ENCODE data around the gene LSM3.

The LSM3 gene

DNA sequence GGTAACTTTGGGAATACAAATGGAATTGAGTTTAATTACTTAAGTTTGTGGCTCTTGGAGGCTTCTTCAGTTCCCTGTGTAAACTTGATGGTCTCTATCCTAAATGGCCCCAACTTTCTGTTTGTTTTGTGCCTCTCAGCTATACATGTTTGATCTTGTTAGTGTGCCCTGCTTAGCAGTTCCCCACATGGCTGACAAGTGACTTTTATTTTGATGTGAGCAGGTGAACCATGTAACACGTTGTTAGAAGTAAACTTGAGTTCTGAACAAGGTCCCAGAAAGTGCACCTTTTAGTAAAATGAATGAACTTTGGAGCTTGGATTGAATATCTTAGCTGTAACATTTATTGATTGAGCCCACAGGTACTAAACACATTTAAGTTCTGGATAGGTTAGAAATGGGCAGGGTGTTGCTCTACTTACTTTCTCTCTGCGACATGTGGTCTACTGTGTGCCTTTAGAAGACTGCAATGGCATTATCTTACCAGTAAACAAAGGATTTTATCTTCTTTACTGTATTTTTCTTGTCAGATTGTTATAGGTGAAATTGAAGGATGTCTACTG lies 4.5 kb downstream of the LSM3 start:
- peaks cover 0 to 13% (median 9%) of the 10 kb centered on the region in 4 donors for H3K4me1 ChIP-seq
- H3K36me3 ChIP-seq = peaks cover 35 to 63% (median 52%) of the 10 kb centered on the region in 3 donors
- TF ChIP-seq, protein P1, sequence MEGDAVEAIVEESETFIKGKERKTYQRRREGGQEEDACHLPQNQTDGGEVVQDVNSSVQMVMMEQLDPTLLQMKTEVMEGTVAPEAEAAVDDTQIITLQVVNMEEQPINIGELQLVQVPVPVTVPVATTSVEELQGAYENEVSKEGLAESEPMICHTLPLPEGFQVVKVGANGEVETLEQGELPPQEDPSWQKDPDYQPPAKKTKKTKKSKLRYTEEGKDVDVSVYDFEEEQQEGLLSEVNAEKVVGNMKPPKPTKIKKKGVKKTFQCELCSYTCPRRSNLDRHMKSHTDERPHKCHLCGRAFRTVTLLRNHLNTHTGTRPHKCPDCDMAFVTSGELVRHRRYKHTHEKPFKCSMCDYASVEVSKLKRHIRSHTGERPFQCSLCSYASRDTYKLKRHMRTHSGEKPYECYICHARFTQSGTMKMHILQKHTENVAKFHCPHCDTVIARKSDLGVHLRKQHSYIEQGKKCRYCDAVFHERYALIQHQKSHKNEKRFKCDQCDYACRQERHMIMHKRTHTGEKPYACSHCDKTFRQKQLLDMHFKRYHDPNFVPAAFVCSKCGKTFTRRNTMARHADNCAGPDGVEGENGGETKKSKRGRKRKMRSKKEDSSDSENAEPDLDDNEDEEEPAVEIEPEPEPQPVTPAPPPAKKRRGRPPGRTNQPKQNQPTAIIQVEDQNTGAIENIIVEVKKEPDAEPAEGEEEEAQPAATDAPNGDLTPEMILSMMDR (IDR thresholded peaks at IDR 0.05) = no peak

DNA sequence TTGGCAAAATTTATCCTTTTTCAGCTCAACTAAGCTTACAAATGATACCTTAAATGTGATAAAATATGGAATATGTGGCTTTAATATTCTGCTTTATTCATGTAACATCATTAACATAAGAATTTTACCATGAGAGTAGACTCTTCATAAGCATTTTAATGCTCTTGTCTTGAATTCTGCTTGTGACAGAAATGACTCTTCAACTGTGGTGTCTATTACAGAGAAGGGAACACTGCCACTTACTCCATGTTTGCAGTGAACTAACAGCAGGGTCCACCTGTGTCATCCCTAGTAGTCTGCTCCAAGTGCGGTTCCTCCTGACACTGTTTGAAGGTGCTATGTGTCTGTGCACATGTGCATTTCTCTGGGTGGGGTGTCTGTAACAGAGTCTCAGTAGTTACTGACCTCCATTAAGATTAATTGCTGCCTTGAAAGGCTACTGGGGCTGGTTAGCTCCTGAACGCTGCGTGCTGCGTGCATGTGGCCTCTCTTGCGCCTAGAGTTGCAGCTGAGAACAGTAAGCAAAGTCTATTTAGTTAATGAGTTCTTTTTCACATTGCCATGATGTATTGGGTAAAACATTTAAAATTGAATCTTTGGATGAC lies 8.3 kb downstream of the LSM3 start:
- TF ChIP-seq, protein P1 (IDR thresholded peaks at IDR 0.05) = no peak
- H3K9me3 ChIP-seq = no peaks in the 10 kb centered on the region
- intact Hi-C loops (cut with DNase I; ENCODE audit: low total_unique reads) = no loop called here
- H3K27ac ChIP-seq = no peak overlapping the region
- no peak overlapping the region for H3K4me3 ChIP-seq
- no peak for DNase-seq
- H3K27me3 ChIP-seq = no peaks in the 10 kb centered on the region
- peaks cover 30 to 66% (median 44%) of the 10 kb centered on the region in 3 donors for H3K36me3 ChIP-seq
- H3K4me1 ChIP-seq = peaks cover 0 to 5% (median 0%) of the 10 kb centered on the region in 4 donors

More for the DNA sequence above, 4.5 kb downstream of the LSM3 start:
- no peak overlapping the region for H3K4me3 ChIP-seq
- intact Hi-C loops (cut with DNase I; ENCODE audit: low total_unique reads) = no loop called here
- H3K27me3 ChIP-seq = no peaks in the 10 kb centered on the region
- no peak for DNase-seq
- no peaks in the 10 kb centered on the region for H3K9me3 ChIP-seq
- no peak overlapping the region for H3K27ac ChIP-seq

DNA sequence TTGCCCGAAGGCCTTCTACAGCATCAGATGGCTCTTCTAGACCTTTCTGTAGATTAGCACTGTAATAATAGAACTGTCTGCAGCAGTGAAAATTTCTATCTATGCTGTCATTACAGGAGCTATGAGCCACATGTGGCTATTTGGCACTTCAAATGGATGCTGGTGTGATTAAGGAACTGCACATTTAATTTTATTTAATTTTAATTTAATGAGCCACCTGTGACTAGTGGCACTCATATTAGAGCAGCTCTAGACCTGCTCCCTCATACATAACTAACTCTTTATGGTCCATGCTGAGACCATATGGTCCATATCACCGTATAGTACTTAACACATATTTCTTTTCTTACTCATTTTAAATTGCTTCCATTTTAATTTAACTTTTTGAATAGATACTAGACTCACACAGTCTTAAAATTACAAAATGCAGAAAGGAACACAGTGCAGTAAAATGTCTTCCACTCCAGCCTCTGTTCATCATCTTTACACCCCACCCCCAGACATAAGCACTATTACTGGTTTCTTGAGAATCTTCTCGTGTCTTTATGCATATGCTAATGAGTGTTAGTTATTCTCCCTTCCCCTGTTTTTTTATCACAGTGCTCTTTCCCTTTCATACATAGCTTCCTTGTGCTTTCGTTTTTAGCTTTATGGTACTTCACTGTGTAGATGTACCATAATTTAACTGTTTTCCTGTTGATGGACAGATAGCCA lies 9.6 kb downstream of the LSM3 start:
- Histone ChIP-seq H3K36me3 (peaks cover 20 to 57% (median 34%) of the 10 kb centered on the region in 3 donors), H3K9me3 (no peaks in the 10 kb centered on the region)
- intact Hi-C loops (cut with DNase I; ENCODE audit: low total_unique reads) = no loop called here

DNA sequence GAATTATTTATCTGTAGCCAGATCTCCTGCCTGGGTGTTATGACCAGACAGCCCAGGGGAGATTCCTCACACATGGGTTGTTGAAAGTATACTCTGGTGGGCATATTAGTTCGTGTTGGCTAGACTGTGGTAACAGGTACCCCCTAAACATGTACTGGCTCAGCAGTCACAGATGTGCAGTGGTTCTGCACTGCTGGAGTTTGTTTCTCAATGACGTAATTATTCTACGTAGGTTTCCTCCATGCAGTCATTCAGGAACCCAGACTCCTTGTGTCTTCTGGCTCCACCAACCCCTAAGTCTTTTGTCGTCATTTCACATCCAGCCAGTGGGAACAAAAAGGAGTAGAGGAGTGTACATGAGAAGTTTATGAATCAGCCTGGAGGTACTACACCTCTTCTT lies 16.2 kb downstream of the LSM3 start:
- no peak overlapping the region for H3K27ac ChIP-seq
- H3K9me3 ChIP-seq = no peaks in the 10 kb centered on the region
- TF ChIP-seq, protein P1 (IDR thresholded peaks at IDR 0.05) = no peak
- no peak for DNase-seq
- intact Hi-C loops (cut with DNase I; ENCODE audit: low total_unique reads) = no loop called here
- no peak overlapping the region for H3K4me3 ChIP-seq
- H3K4me1 ChIP-seq = peaks cover 0 to 14% (median 10%) of the 10 kb centered on the region in 4 donors
- peaks cover 9 to 20% (median 12%) of the 10 kb centered on the region in 3 donors for H3K36me3 ChIP-seq
- no peaks in the 10 kb centered on the region for H3K27me3 ChIP-seq

More for the DNA sequence above, 9.6 kb downstream of the LSM3 start:
- H3K27ac ChIP-seq = no peak overlapping the region
- H3K4me1 ChIP-seq = no peaks in the 10 kb centered on the region
- no peaks in the 10 kb centered on the region for H3K27me3 ChIP-seq
- TF ChIP-seq, protein P1 (IDR thresholded peaks at IDR 0.05) = no peak
- DNase-seq = no peak
- no peak overlapping the region for H3K4me3 ChIP-seq

DNA sequence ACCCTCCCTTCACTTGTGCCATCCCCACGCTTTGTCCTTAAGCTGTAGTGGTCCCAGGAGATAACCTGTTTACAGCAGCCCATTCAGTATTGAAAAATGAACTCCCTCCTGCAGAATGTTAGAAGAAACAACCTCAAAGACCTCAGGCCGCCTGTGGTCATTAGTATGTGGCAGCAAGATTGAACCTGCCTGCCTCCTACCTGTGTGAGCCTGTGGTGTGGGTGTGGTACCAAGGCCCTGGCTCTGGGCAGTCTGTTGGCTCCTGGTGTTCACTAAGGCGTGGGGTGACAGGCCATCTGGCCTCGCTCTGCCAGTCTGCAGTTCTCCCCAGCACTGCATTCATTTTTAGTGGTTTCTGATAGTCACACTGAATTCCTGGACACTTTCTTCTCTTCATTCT lies 21.0 kb downstream of the LSM3 start:
- H3K36me3 ChIP-seq = peaks cover 9 to 20% (median 15%) of the 10 kb centered on the region in 3 donors
- no peaks in the 10 kb centered on the region for H3K9me3 ChIP-seq
- TF ChIP-seq, protein P1 (IDR thresholded peaks at IDR 0.05) = no peak
- H3K4me1 ChIP-seq = peaks cover 0 to 29% (median 19%) of the 10 kb centered on the region in 4 donors
- DNase-seq = no peak
- H3K4me3 ChIP-seq = no peak overlapping the region
- intact Hi-C loops (cut with DNase I; ENCODE audit: low total_unique reads) = loop anchor here (5.0 to 10.0 kb wide), 2 partner anchors 65 to 268 kb away; no protein-coding TSS in a partner anchor
- no peak overlapping the region for H3K27ac ChIP-seq
- H3K27me3 ChIP-seq = no peaks in the 10 kb centered on the region
